ENCODE data around the gene TEX22. TPM values are rescaled to one million over a fixed set of nuclear protein-coding genes. Genes with fewer than 3 reads are reported as not detected.

The TEX22 gene
- total and polyA plus RNA-seq, 2 donors (not counting 1 experiment from before 2014, with no cell fraction given) = 0.05 to 0.33 TPM

DNA sequence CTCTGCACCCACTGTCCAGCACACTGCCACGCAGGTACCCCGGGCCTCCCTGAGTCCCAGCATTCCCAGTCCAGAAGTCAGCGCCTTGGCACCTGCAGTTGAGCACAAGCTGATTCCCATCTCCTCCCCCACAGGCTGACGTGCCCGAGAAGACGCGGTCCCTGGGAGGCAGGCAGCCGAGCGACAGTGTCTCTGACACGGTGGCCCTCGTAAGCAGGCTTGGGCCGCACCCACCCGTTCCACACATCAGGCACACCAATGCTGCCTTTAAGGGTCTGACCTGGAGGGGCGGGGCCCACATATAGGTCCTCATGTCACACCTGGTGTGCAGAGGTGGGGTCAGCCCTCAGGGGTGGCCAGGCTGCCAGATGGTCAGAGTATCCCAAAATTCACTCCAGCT lies 18.4 kb upstream of the TEX22 start:
- Histone ChIP-seq H4K20me1 (ENCODE audit: control insufficient read depth, extremely low read depth, insufficient read depth, low read length) (no peaks in the 10 kb centered on the region), H3K4me2 (ENCODE audit: extremely low read depth, insufficient read depth, low read length) (no peak overlapping the region), H3K4me3 (replicated peaks in 1 of 4; ENCODE audit: control extremely low read depth in 1 of 4, insufficient read depth in 1 of 4, low read depth in 3 of 4, low read length in 4 of 4) (no peak overlapping the region), H3K4me1 (ENCODE audit: control insufficient read depth, extremely low read depth, insufficient read depth, low read length) (no peaks in the 10 kb centered on the region), H3K27me3 (ENCODE audit: control insufficient read depth, insufficient read depth, low read length) (no peaks in the 10 kb centered on the region), H3K27ac (ENCODE audit: insufficient read depth, low read length) (no peak overlapping the region), H3K9ac (ENCODE audit: insufficient read depth, low read length) (no peak overlapping the region), H3K9me3 (ENCODE audit: control insufficient read depth, insufficient read depth, low read depth, low read length) (no peaks in the 10 kb centered on the region), H2AFZ (ENCODE audit: low read length) (no peak overlapping the region), H3K36me3 (ENCODE audit: control insufficient read depth, insufficient read depth, low read length) (peaks cover 3% of the 10 kb centered on the region), H3K79me2 (ENCODE audit: control insufficient read depth, insufficient read depth, low read length) (no peaks in the 10 kb centered on the region)
- DNase-seq (ENCODE audit: low read depth in 2 of 2) = no peak
- TF ChIP-seq, protein P1, sequence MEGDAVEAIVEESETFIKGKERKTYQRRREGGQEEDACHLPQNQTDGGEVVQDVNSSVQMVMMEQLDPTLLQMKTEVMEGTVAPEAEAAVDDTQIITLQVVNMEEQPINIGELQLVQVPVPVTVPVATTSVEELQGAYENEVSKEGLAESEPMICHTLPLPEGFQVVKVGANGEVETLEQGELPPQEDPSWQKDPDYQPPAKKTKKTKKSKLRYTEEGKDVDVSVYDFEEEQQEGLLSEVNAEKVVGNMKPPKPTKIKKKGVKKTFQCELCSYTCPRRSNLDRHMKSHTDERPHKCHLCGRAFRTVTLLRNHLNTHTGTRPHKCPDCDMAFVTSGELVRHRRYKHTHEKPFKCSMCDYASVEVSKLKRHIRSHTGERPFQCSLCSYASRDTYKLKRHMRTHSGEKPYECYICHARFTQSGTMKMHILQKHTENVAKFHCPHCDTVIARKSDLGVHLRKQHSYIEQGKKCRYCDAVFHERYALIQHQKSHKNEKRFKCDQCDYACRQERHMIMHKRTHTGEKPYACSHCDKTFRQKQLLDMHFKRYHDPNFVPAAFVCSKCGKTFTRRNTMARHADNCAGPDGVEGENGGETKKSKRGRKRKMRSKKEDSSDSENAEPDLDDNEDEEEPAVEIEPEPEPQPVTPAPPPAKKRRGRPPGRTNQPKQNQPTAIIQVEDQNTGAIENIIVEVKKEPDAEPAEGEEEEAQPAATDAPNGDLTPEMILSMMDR (conservative IDR thresholded peaks at IDR 0.05 in 1 of 2, IDR thresholded peaks at IDR 0.05 in 1 of 2; ENCODE audit: low read depth in 1 of 2, low read length in 2 of 2) = no peak
- no peak for TF ChIP-seq EZH2 (IDR thresholded peaks at IDR 0.05; ENCODE audit: low read length, missing control alignments)

DNA sequence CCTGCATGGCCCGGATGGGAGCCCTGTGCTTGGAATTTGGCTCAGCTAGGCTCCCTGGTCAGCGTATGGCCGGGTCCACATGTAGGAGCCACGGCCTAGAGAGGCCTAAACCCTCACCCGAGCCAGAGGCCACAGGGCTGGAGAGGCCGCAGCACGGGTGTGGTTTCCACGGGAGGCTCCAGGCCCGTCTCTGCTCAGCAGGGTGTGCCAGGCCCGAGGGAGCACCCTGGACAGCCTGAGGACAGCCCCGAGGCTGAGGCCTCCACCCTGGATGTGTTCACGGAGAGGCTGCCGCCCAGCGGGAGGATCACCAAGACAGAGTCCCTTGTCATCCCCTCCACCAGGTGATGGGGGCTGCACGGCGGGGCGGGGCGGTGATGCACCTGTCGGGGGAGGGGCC lies 17.6 kb upstream of the TEX22 start:
- no peak overlapping the region for H3K4me2 ChIP-seq (ENCODE audit: extremely low read depth, insufficient read depth, low read length)
- no peak overlapping the region for H2AFZ ChIP-seq (ENCODE audit: low read length)
- no peak overlapping the region for H3K27ac ChIP-seq (ENCODE audit: insufficient read depth, low read length)
- no peak for DNase-seq (ENCODE audit: low read depth in 2 of 2)
- no peaks in the 10 kb centered on the region for H3K4me1 ChIP-seq (ENCODE audit: control insufficient read depth, extremely low read depth, insufficient read depth, low read length)
- no peaks in the 10 kb centered on the region for H3K9me3 ChIP-seq (ENCODE audit: control insufficient read depth, insufficient read depth, low read depth, low read length)
- TF ChIP-seq, protein P1 (conservative IDR thresholded peaks at IDR 0.05 in 1 of 2, IDR thresholded peaks at IDR 0.05 in 1 of 2; ENCODE audit: low read depth in 1 of 2, low read length in 2 of 2) = no peak
- TF ChIP-seq EZH2 (IDR thresholded peaks at IDR 0.05; ENCODE audit: low read length, missing control alignments) = no peak
- no peak overlapping the region for H3K4me3 ChIP-seq (replicated peaks in 1 of 4; ENCODE audit: control extremely low read depth in 1 of 4, insufficient read depth in 1 of 4, low read depth in 3 of 4, low read length in 4 of 4)
- no peaks in the 10 kb centered on the region for H3K79me2 ChIP-seq (ENCODE audit: control insufficient read depth, insufficient read depth, low read length)
- H3K27me3 ChIP-seq (ENCODE audit: control insufficient read depth, insufficient read depth, low read length) = no peaks in the 10 kb centered on the region
- no peak overlapping the region for H3K9ac ChIP-seq (ENCODE audit: insufficient read depth, low read length)
- H3K36me3 ChIP-seq (ENCODE audit: control insufficient read depth, insufficient read depth, low read length) = peaks cover 3% of the 10 kb centered on the region
- no peaks in the 10 kb centered on the region for H4K20me1 ChIP-seq (ENCODE audit: control insufficient read depth, extremely low read depth, insufficient read depth, low read length)

DNA sequence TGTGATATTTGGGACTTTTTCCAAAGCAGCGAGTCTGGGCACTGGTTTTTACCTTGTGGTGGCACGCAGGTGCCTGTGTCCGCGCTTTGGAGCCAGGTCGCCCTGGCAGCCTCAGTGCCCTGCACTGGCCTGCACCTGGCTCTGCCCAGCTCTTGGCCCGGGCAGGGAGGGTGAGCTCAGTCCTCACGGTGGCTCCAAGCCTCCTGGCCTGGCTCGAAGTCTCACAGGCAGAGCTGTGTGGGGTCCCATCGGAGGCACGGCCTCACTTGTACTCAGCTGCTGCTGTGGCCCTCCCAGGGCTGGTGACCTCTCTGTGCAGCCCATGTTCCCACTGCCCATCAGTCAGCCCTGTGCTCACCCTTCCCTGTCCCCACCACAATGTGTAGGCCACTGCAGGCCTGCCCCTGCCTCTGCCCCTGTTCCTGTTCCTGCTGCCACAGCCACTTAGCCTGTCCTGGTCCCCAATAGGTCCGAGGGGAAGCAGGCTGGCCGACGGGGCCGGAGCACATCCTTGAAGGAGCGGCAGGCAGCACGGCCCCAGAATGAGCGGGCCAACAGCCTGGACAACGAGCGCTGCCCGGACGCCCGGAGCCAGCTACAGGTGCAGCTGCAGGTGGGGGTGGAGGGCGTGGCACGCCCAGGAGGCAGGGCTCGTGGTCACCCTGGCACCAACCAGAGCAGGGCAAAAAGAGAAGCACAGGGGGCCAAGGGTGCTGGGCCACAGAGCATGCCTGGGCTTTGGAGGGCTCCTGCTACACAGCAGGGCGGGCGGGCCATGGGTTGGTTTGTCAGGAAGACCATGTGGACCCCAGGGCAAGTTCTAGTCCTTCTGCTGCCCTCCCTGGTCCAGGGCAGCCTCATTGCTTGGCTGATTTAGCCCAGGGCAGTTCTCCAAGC lies 16.6 kb upstream of the TEX22 start:
- DNase-seq (ENCODE audit: low read depth in 2 of 2) = no peak
- Histone ChIP-seq H3K4me2 (ENCODE audit: extremely low read depth, insufficient read depth, low read length) (no peak overlapping the region), H3K27me3 (ENCODE audit: control insufficient read depth, insufficient read depth, low read length) (no peaks in the 10 kb centered on the region)

More for the DNA sequence above, 16.6 kb upstream of the TEX22 start:
- H4K20me1 ChIP-seq (ENCODE audit: control insufficient read depth, extremely low read depth, insufficient read depth, low read length) = no peaks in the 10 kb centered on the region
- H2AFZ ChIP-seq (ENCODE audit: low read length) = no peak overlapping the region
- no peak overlapping the region for H3K27ac ChIP-seq (ENCODE audit: insufficient read depth, low read length)
- TF ChIP-seq, protein P1 (conservative IDR thresholded peaks at IDR 0.05 in 1 of 2, IDR thresholded peaks at IDR 0.05 in 1 of 2; ENCODE audit: low read depth in 1 of 2, low read length in 2 of 2) = no peak
- TF ChIP-seq EZH2 (IDR thresholded peaks at IDR 0.05; ENCODE audit: low read length, missing control alignments) = no peak
- H3K36me3 ChIP-seq (ENCODE audit: control insufficient read depth, insufficient read depth, low read length) = peaks cover 3% of the 10 kb centered on the region
- H3K4me3 ChIP-seq (replicated peaks in 1 of 4; ENCODE audit: control extremely low read depth in 1 of 4, insufficient read depth in 1 of 4, low read depth in 3 of 4, low read length in 4 of 4) = no peak overlapping the region
- no peaks in the 10 kb centered on the region for H3K79me2 ChIP-seq (ENCODE audit: control insufficient read depth, insufficient read depth, low read length)
- H3K9me3 ChIP-seq (ENCODE audit: control insufficient read depth, insufficient read depth, low read depth, low read length) = no peaks in the 10 kb centered on the region
- H3K9ac ChIP-seq (ENCODE audit: insufficient read depth, low read length) = no peak overlapping the region
- no peaks in the 10 kb centered on the region for H3K4me1 ChIP-seq (ENCODE audit: control insufficient read depth, extremely low read depth, insufficient read depth, low read length)

All from fibroblast of lung (primary cell).